SK-N-MC (cell line): ENCODE measurements around the gene PPP1R18.

Source experiments
- EZH2 ChIP-seq: fragments of 200-600 bp; sonication (generic); IDR thresholded peaks from one replicate; pipeline ENCODE4 v1.6.1; 2017; ENCODE audit warnings: antibody characterized with exemption
- POLR2AphosphoS5 ChIP-seq: IDR thresholded peaks from 2 replicates; pipeline ENCODE4 v1.6.1; 2012; ENCODE audit warnings: mild to moderate bottlenecking, low read depth, low read length, borderline replicate concordance

GRCh38 chr6:30700340-30700739 lies 13.9 kb upstream of the PPP1R18 start:
- TF ChIP-seq POLR2AphosphoS5, result no peak
- no peak for TF ChIP-seq EZH2
